Measurements from ENCODE around the gene BTNL9.
"Not testable (repeated sequence)": the region's sequence is repeated elsewhere in the genome, so short reads cannot be mapped to it uniquely, and the experiment has no call there.

BTNL9 gene

GRCh38 chr5:181042036-181042713, 2.1 kb downstream of the BTNL9 start:
- Histone ChIP-seq H3K9ac (ENCODE audit: low read depth in 1 of 2, low read length in 2 of 2) (no peak overlapping the region), H3K36me3 (ENCODE audit: control insufficient read depth in 1 of 2, insufficient read depth in 2 of 2, low read length in 2 of 2) (no peaks in the 10 kb centered on the region), H3K4me1 (ENCODE audit: control insufficient read depth in 1 of 2, insufficient read depth in 2 of 2, low read length in 2 of 2) (no peaks in the 10 kb centered on the region), H3K4me3 (ENCODE audit: low read depth in 1 of 2, low read length in 2 of 2) (no peak overlapping the region), H3K27me3 (ENCODE audit: control insufficient read depth in 1 of 2, insufficient read depth in 2 of 2, low read length in 2 of 2) (peaks cover 0 to 3% of the 10 kb centered on the region in 2 donors), H3K9me3 (ENCODE audit: control insufficient read depth in 1 of 2, low read length in 2 of 2) (no peaks in the 10 kb centered on the region), H3K27ac (ENCODE audit: low read depth, low read length) (no peak overlapping the region)

- H3K9ac ChIP-seq (ENCODE audit: low read depth in 1 of 2, low read length in 2 of 2) = no peak overlapping the region
Observed at GRCh38 chr5:181042722-181043121, 2.7 kb downstream of the BTNL9 start.

DNA sequence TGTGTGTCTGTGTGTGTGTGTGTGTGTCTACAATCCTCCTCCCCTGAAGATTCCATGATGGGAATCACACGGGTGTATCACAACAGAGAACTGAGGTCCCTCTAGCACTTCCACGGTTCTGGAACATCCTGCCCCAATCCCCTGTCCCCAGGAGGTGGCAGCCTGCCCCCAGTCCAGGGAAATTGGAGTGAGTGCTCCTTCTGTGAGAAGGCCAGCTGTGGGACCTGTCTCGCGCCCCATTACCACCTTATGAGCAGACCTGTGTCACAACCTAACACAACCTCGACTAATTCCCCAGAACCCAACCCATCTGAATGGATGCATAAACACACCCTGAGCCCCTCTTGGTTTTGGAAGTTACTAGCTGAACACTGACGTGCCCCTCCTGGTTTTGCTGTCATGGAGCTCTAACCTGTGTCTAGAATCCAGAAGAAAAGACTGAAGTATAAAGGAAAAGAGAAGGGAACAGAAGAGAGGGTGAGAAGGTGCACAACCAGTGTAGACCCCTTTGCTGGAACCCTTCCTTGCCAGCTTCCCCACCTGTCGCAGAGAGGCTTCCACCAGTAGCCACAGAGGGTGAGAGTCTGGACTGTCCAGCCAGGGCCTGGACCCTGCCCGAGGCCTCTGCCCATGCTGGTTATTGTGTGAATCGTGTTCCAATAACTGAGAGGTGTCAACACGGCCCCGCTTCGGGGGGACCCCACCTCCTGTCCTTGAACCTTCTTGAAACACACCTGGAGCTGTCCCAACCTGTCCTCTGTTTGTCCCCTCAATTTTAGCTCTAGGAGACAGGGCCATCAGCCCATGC, 3.4 kb downstream of the BTNL9 start:
- no peak overlapping the region for H3K9ac ChIP-seq (ENCODE audit: low read depth in 1 of 2, low read length in 2 of 2)
- no peaks in the 10 kb centered on the region for H3K4me1 ChIP-seq (ENCODE audit: control insufficient read depth in 1 of 2, insufficient read depth in 2 of 2, low read length in 2 of 2)
- no peak overlapping the region for H3K27ac ChIP-seq (ENCODE audit: low read depth, low read length)
- H3K4me3 ChIP-seq (ENCODE audit: low read depth in 1 of 2, low read length in 2 of 2) = no peak overlapping the region
- H3K9me3 ChIP-seq (ENCODE audit: control insufficient read depth in 1 of 2, low read length in 2 of 2) = no peaks in the 10 kb centered on the region
- H3K36me3 ChIP-seq (ENCODE audit: control insufficient read depth in 1 of 2, insufficient read depth in 2 of 2, low read length in 2 of 2) = no peaks in the 10 kb centered on the region
- H3K27me3 ChIP-seq (ENCODE audit: control insufficient read depth in 1 of 2, insufficient read depth in 2 of 2, low read length in 2 of 2) = peaks cover 3 to 7% of the 10 kb centered on the region in 2 donors

More at GRCh38 chr5:181042722-181043121, 2.7 kb downstream of the BTNL9 start:
- no peak overlapping the region for H3K4me3 ChIP-seq (ENCODE audit: low read depth in 1 of 2, low read length in 2 of 2)
- H3K27ac ChIP-seq (ENCODE audit: low read depth, low read length) = no peak overlapping the region
- no peaks in the 10 kb centered on the region for H3K36me3 ChIP-seq (ENCODE audit: control insufficient read depth in 1 of 2, insufficient read depth in 2 of 2, low read length in 2 of 2)
- no peaks in the 10 kb centered on the region for H3K4me1 ChIP-seq (ENCODE audit: control insufficient read depth in 1 of 2, insufficient read depth in 2 of 2, low read length in 2 of 2)
- H3K27me3 ChIP-seq (ENCODE audit: control insufficient read depth in 1 of 2, insufficient read depth in 2 of 2, low read length in 2 of 2) = peaks cover 0 to 3% of the 10 kb centered on the region in 2 donors
- no peaks in the 10 kb centered on the region for H3K9me3 ChIP-seq (ENCODE audit: control insufficient read depth in 1 of 2, low read length in 2 of 2)

- peaks cover 3 to 8% of the 10 kb centered on the region in 2 donors for H3K27me3 ChIP-seq (ENCODE audit: control insufficient read depth in 1 of 2, insufficient read depth in 2 of 2, low read length in 2 of 2)
- no peak overlapping the region for H3K27ac ChIP-seq (ENCODE audit: low read depth, low read length)
- H3K9ac ChIP-seq (ENCODE audit: low read depth in 1 of 2, low read length in 2 of 2) = no peak overlapping the region
- H3K9me3 ChIP-seq (ENCODE audit: control insufficient read depth in 1 of 2, low read length in 2 of 2) = no peaks in the 10 kb centered on the region
- no peak overlapping the region for H3K4me3 ChIP-seq (ENCODE audit: low read depth in 1 of 2, low read length in 2 of 2)
- no peaks in the 10 kb centered on the region for H3K36me3 ChIP-seq (ENCODE audit: control insufficient read depth in 1 of 2, insufficient read depth in 2 of 2, low read length in 2 of 2)
- H3K4me1 ChIP-seq (ENCODE audit: control insufficient read depth in 1 of 2, insufficient read depth in 2 of 2, low read length in 2 of 2) = no peaks in the 10 kb centered on the region
Observed at GRCh38 chr5:181044093-181044599, 4.1 kb downstream of the BTNL9 start.

GRCh38 chr5:181044662-181045305, 4.7 kb downstream of the BTNL9 start:
- H3K36me3 ChIP-seq (ENCODE audit: control insufficient read depth in 1 of 2, insufficient read depth in 2 of 2, low read length in 2 of 2) = no peaks in the 10 kb centered on the region
- no peak overlapping the region for H3K27ac ChIP-seq (ENCODE audit: low read depth, low read length)
- H3K9ac ChIP-seq (ENCODE audit: low read depth in 1 of 2, low read length in 2 of 2) = no peak overlapping the region
- H3K27me3 ChIP-seq (ENCODE audit: control insufficient read depth in 1 of 2, insufficient read depth in 2 of 2, low read length in 2 of 2) = peaks cover 7 to 14% of the 10 kb centered on the region in 2 donors
- H3K9me3 ChIP-seq (ENCODE audit: control insufficient read depth in 1 of 2, low read length in 2 of 2) = no peaks in the 10 kb centered on the region
- H3K4me3 ChIP-seq (ENCODE audit: low read depth in 1 of 2, low read length in 2 of 2) = no peak overlapping the region
- no peaks in the 10 kb centered on the region for H3K4me1 ChIP-seq (ENCODE audit: control insufficient read depth in 1 of 2, insufficient read depth in 2 of 2, low read length in 2 of 2)

GRCh38 chr5:181045316-181045715, 5.2 kb downstream of the BTNL9 start:
- no peaks in the 10 kb centered on the region for H3K9me3 ChIP-seq (ENCODE audit: control insufficient read depth in 1 of 2, low read length in 2 of 2)
- H3K4me1 ChIP-seq (ENCODE audit: control insufficient read depth in 1 of 2, insufficient read depth in 2 of 2, low read length in 2 of 2) = no peaks in the 10 kb centered on the region
- no peak overlapping the region for H3K4me3 ChIP-seq (ENCODE audit: low read depth in 1 of 2, low read length in 2 of 2)
- H3K36me3 ChIP-seq (ENCODE audit: control insufficient read depth in 1 of 2, insufficient read depth in 2 of 2, low read length in 2 of 2) = no peaks in the 10 kb centered on the region
- H3K27me3 ChIP-seq (ENCODE audit: control insufficient read depth in 1 of 2, insufficient read depth in 2 of 2, low read length in 2 of 2) = peaks cover 12 to 19% of the 10 kb centered on the region in 2 donors
- H3K9ac ChIP-seq (ENCODE audit: low read depth in 1 of 2, low read length in 2 of 2) = no peak overlapping the region
- no peak overlapping the region for H3K27ac ChIP-seq (ENCODE audit: low read depth, low read length)

DNA sequence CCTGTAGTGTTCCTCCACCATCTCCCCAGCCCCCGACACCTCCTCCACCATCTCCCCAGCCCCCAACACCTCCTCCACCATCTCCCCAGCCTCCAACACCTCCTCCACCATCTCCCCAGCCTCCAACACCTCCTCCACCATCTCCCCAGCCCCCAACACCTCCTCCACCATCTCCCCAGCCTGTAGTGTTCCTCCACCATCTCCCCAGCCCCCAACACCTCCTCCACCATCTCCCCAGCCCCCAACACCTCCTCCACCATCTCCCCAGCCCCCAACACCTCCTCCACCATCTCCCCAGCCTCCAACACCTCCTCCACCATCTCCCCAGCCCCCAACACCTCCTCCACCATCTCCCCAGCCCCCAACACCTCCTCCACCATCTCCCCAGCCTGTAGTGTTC, 5.8 kb downstream of the BTNL9 start:
- not testable (repeated sequence) for H3K9me3 ChIP-seq (ENCODE audit: control insufficient read depth in 1 of 2, low read length in 2 of 2); H3K27ac ChIP-seq (ENCODE audit: low read depth, low read length); H3K4me3 ChIP-seq (ENCODE audit: low read depth in 1 of 2, low read length in 2 of 2); H3K36me3 ChIP-seq (ENCODE audit: control insufficient read depth in 1 of 2, insufficient read depth in 2 of 2, low read length in 2 of 2); H3K4me1 ChIP-seq (ENCODE audit: control insufficient read depth in 1 of 2, insufficient read depth in 2 of 2, low read length in 2 of 2); H3K9ac ChIP-seq (ENCODE audit: low read depth in 1 of 2, low read length in 2 of 2)
- H3K27me3 ChIP-seq (ENCODE audit: control insufficient read depth in 1 of 2, insufficient read depth in 2 of 2, low read length in 2 of 2) = peaks cover 15 to 22% of the 10 kb centered on the region in 2 donors

DNA sequence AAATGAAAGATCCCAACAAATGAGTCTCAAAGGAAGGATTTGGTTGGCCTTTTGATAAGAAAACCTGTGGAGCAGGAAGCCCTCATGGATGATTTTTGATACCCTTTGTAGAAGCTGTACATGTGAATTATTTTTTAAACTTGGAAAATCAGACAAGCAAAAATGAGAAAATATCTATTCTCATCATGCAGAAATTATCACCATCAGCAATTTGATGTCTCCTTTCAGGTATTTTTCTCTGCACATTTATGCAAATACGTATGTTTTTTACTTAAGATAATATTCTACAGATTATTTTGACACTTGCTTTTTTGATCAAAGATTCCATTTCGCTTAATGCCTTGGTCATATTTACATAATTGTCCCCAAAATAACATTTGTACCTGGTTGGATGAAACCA, 7.2 kb downstream of the BTNL9 start:
- no peaks in the 10 kb centered on the region for H3K9me3 ChIP-seq (ENCODE audit: control insufficient read depth in 1 of 2, low read length in 2 of 2)
- H3K27me3 ChIP-seq (ENCODE audit: control insufficient read depth in 1 of 2, insufficient read depth in 2 of 2, low read length in 2 of 2) = peaks cover 28 to 35% of the 10 kb centered on the region in 2 donors
- H3K4me3 ChIP-seq (ENCODE audit: low read depth in 1 of 2, low read length in 2 of 2) = no peak overlapping the region
- H3K9ac ChIP-seq (ENCODE audit: low read depth in 1 of 2, low read length in 2 of 2) = no peak overlapping the region
- H3K27ac ChIP-seq (ENCODE audit: low read depth, low read length) = no peak overlapping the region
- no peaks in the 10 kb centered on the region for H3K36me3 ChIP-seq (ENCODE audit: control insufficient read depth in 1 of 2, insufficient read depth in 2 of 2, low read length in 2 of 2)
- H3K4me1 ChIP-seq (ENCODE audit: control insufficient read depth in 1 of 2, insufficient read depth in 2 of 2, low read length in 2 of 2) = no peaks in the 10 kb centered on the region

GRCh38 chr5:181047921-181048320, 7.9 kb downstream of the BTNL9 start:
- H3K4me3 ChIP-seq (ENCODE audit: low read depth in 1 of 2, low read length in 2 of 2) = no peak overlapping the region
- H3K36me3 ChIP-seq (ENCODE audit: control insufficient read depth in 1 of 2, insufficient read depth in 2 of 2, low read length in 2 of 2) = no peaks in the 10 kb centered on the region
- peaks cover 30 to 38% of the 10 kb centered on the region in 2 donors for H3K27me3 ChIP-seq (ENCODE audit: control insufficient read depth in 1 of 2, insufficient read depth in 2 of 2, low read length in 2 of 2)
- H3K9ac ChIP-seq (ENCODE audit: low read depth in 1 of 2, low read length in 2 of 2) = no peak overlapping the region
- H3K27ac ChIP-seq (ENCODE audit: low read depth, low read length) = no peak overlapping the region
- H3K4me1 ChIP-seq (ENCODE audit: control insufficient read depth in 1 of 2, insufficient read depth in 2 of 2, low read length in 2 of 2) = no peaks in the 10 kb centered on the region
- no peaks in the 10 kb centered on the region for H3K9me3 ChIP-seq (ENCODE audit: control insufficient read depth in 1 of 2, low read length in 2 of 2)

DNA sequence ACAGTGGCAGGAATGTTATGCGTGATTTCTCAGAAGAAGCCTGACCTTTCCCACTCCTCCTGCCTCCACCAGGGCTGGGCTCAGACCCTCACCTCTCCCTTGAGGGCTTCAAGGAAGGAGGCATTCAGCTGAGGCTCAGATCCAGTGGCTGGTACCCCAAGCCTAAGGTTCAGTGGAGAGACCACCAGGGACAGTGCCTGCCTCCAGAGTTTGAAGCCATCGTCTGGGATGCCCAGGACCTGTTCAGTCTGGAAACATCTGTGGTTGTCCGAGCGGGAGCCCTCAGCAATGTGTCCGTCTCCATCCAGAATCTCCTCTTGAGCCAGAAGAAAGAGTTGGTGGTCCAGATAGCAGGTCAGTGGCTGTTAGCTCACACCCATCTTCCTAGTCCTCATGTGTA, 9.9 kb downstream of the BTNL9 start:
- Histone ChIP-seq H3K27ac (ENCODE audit: low read depth, low read length) (no peak overlapping the region), H3K9me3 (ENCODE audit: control insufficient read depth in 1 of 2, low read length in 2 of 2) (no peaks in the 10 kb centered on the region), H3K27me3 (ENCODE audit: control insufficient read depth in 1 of 2, insufficient read depth in 2 of 2, low read length in 2 of 2) (peaks cover 48 to 53% of the 10 kb centered on the region in 2 donors), H3K9ac (ENCODE audit: low read depth in 1 of 2, low read length in 2 of 2) (no peak overlapping the region), H3K36me3 (ENCODE audit: control insufficient read depth in 1 of 2, insufficient read depth in 2 of 2, low read length in 2 of 2) (no peaks in the 10 kb centered on the region), H3K4me3 (ENCODE audit: low read depth in 1 of 2, low read length in 2 of 2) (no peak overlapping the region), H3K4me1 (ENCODE audit: control insufficient read depth in 1 of 2, insufficient read depth in 2 of 2, low read length in 2 of 2) (peaks cover 0 to 10% of the 10 kb centered on the region in 2 donors)

Measured in duodenal mucosa (tissue), 2 donors.